ENCODE data around the gene UBE2J2.

The UBE2J2 gene

GRCh38 chr1:1206966-1207531 lies 66.6 kb downstream of the UBE2J2 start:
- peak; percentile 46 for DNase-seq

GRCh38 chr1:1206376-1206965 lies 67.2 kb downstream of the UBE2J2 start, which contains the start of gene TNFRSF18:
Gene TNFRSF18, minus strand, starts transcription at chr1:1206592. Its CDS starts 21 bp downstream, at chr1:1206571.
- peak; percentile 66 for DNase-seq

- DNase-seq: peak; percentile 47
These were observed 67.8 kb downstream of the UBE2J2 start for GRCh38 chr1:1205769-1206375.

GRCh38 chr1:1204998-1205768 lies 68.5 kb downstream of the UBE2J2 start:
- peak; percentile 49 for DNase-seq

GRCh38 chr1:1204425-1204920 lies 69.2 kb downstream of the UBE2J2 start:
- DNase-seq: no peak

All from activated T-cell treated with anti-CD3 and anti-CD28 coated beads, Interleukin-2, amount 50 U/mL, for 1 hour (primary cell).